Activated CD4-positive, alpha-beta memory T cell treated with anti-CD3 and anti-CD28 coated beads for 36 hours (primary cell): Measurements from ENCODE around the gene SUPT3H. TPM values are rescaled to one million over a fixed set of nuclear protein-coding genes. Genes with fewer than 3 reads are reported as not detected.

Source experiments
- CTCF ChIA-PET: fragments of 350-600 bp; sonication (Branson Sonifier 250); formaldehyde crosslinking; loops from one replicate; lab custom pipeline; 2021; ENCODE audit warnings: antibody characterized with exemption, inconsistent platforms; lab: Charles Lee
- POLR2A ChIA-PET: fragments of 350-600 bp; sonication (Branson Sonifier 250); formaldehyde crosslinking; loops from one replicate; lab custom pipeline; 2021; ENCODE audit warnings: antibody characterized with exemption; lab: Charles Lee
- DNase-seq: peaks from one replicate; pipeline ENCODE4 v3.0.0-alpha.2; 2020
- H3K27ac Mint-ChIP-seq: one replicate; pipeline ENCODE4 v1.8.0; 2021; ENCODE audit warnings: mixed read lengths
- H3K27me3 Mint-ChIP-seq: one replicate; pipeline ENCODE4 v1.8.0; 2021; ENCODE audit warnings: mixed read lengths
- H3K36me3 Mint-ChIP-seq: one replicate; pipeline ENCODE4 v1.8.0; 2021; ENCODE audit warnings: mixed read lengths
- H3K4me1 Mint-ChIP-seq: one replicate; pipeline ENCODE4 v1.8.0; 2021; ENCODE audit warnings: low read depth, mixed read lengths
- H3K4me3 Mint-ChIP-seq: one replicate; pipeline ENCODE4 v1.8.0; 2021; ENCODE audit warnings: mild to moderate bottlenecking, mixed read lengths
- H3K9me3 Mint-ChIP-seq: one replicate; pipeline ENCODE4 v1.8.0; 2021; ENCODE audit warnings: mixed read lengths
- intact Hi-C: fragments of 100-400 bp; cut with micrococcal nuclease; formaldehyde crosslinking; loops from one replicate; pipeline ENCODE4 v1.15.1; 2023
- total RNA-seq, 2 experiments: library from RNA; stranded (reverse); gene quantifications; one replicate each; pipeline ENCODE4 v1.2.3, GENCODE V29; 2021

The SUPT3H gene
- 10 to 100 TPM; 17.4 to 18.2 TPM for total RNA-seq

GRCh38 chr6:45377554-45378333 is at the start of gene SUPT3H:
TSS of gene SUPT3H (minus strand) at chr6:45377934.
- H3K9me3 Mint-ChIP-seq, result no peaks in the 10 kb centered on the region
- DNase-seq, result peak; percentile 96
- H3K36me3 Mint-ChIP-seq, result peaks cover 4% of the 10 kb centered on the region
- no peaks in the 10 kb centered on the region for H3K27me3 Mint-ChIP-seq
- ChIA-PET POLR2A (interaction anchor here (0.6 to 2.8 kb wide), 17 partner anchors 21 to 735 kb away, joined by 3 to 27 read pairs (median 3); no protein-coding TSS in a partner anchor), CTCF (interaction anchor here (0.6 to 2.6 kb wide), 17 partner anchors 20 to 1033 kb away, joined by 3 to 16 read pairs (median 3); no protein-coding TSS in a partner anchor)
- peaks cover 27% of the 10 kb centered on the region for H3K4me1 Mint-ChIP-seq
- peak within 1 kb of the TSS; percentile 97 for H3K27ac Mint-ChIP-seq
- intact Hi-C loops, result loop anchor here (1.0 to 10.0 kb wide), 12 partner anchors 42 to 993 kb away; partner anchors contain the start of gene CDC5L
- H3K4me3 Mint-ChIP-seq, result peak within 1 kb of the TSS; percentile 94

- ChIA-PET POLR2A (interaction anchor here (0.9 to 2.8 kb wide), 5 partner anchors 10 to 497 kb away, joined by 3 to 34 read pairs (median 4); no protein-coding TSS in a partner anchor), CTCF (no interaction called here)
- H3K4me3 Mint-ChIP-seq, result peak overlapping the region; percentile 50
- peaks cover 51% of the 10 kb centered on the region for H3K4me1 Mint-ChIP-seq
- H3K9me3 Mint-ChIP-seq, result no peaks in the 10 kb centered on the region
- peak overlapping the region; percentile 85 for H3K27ac Mint-ChIP-seq
- no peak for DNase-seq
- intact Hi-C loops, result no loop called here
- no peaks in the 10 kb centered on the region for H3K27me3 Mint-ChIP-seq
- peaks cover 43% of the 10 kb centered on the region for H3K36me3 Mint-ChIP-seq
Observed at GRCh38 chr6:45426251-45426650, 48.5 kb upstream of the SUPT3H start.

GRCh38 chr6:45424451-45424861 is 46.7 kb upstream of the SUPT3H start:
- ChIA-PET CTCF (interaction anchor here (0.6 to 1.2 kb wide), 3 partner anchors 9 to 290 kb away, joined by 3 to 5 read pairs (median 3); no protein-coding TSS in a partner anchor), POLR2A (interaction anchor here (0.8 to 2.8 kb wide), 4 partner anchors 12 to 317 kb away, joined by 3 to 34 read pairs (median 4); no protein-coding TSS in a partner anchor)
- DNase-seq, result peak; percentile 70
- intact Hi-C loops, result loop anchor here (2.0 to 5.0 kb wide), 3 partner anchors 54 to 588 kb away; no protein-coding TSS in a partner anchor
- Mint-ChIP-seq H3K27ac (peak overlapping the region; percentile 95), H3K36me3 (peaks cover 45% of the 10 kb centered on the region), H3K27me3 (no peaks in the 10 kb centered on the region), H3K4me3 (peak overlapping the region; percentile 91), H3K4me1 (peaks cover 47% of the 10 kb centered on the region), H3K9me3 (no peaks in the 10 kb centered on the region)

GRCh38 chr6:45423824-45424450 is 46.2 kb upstream of the SUPT3H start:
- intact Hi-C loops, result loop anchor here (2.0 to 5.0 kb wide), 4 partner anchors 55 to 781 kb away; no protein-coding TSS in a partner anchor
- peak; percentile 34 for DNase-seq
- no peaks in the 10 kb centered on the region for H3K9me3 Mint-ChIP-seq
- CTCF ChIA-PET, result interaction anchor here (1.0 to 1.2 kb wide), 3 partner anchors 291 to 768 kb away, joined by 3 to 5 read pairs (median 3); no protein-coding TSS in a partner anchor
- H3K27ac Mint-ChIP-seq, result peak overlapping the region; percentile 95
- peaks cover 40% of the 10 kb centered on the region for H3K36me3 Mint-ChIP-seq
- peak overlapping the region; percentile 91 for H3K4me3 Mint-ChIP-seq
- POLR2A ChIA-PET, result interaction anchor here (0.9 to 2.8 kb wide), 3 partner anchors 13 to 318 kb away, joined by 3 to 34 read pairs (median 6); partner anchors contain the start of gene SUPT3H
- no peaks in the 10 kb centered on the region for H3K27me3 Mint-ChIP-seq
- peaks cover 47% of the 10 kb centered on the region for H3K4me1 Mint-ChIP-seq

GRCh38 chr6:45423111-45423823 is 45.5 kb upstream of the SUPT3H start:
- no peaks in the 10 kb centered on the region for H3K27me3 Mint-ChIP-seq
- POLR2A ChIA-PET, result interaction anchor here (0.6 to 4.1 kb wide), 5 partner anchors 46 to 318 kb away, joined by 3 to 27 read pairs (median 5); partner anchors contain the start of gene SUPT3H
- H3K27ac Mint-ChIP-seq, result peak overlapping the region; percentile 95
- H3K4me1 Mint-ChIP-seq, result peaks cover 43% of the 10 kb centered on the region
- H3K9me3 Mint-ChIP-seq, result no peaks in the 10 kb centered on the region
- intact Hi-C loops, result loop anchor here (2.0 to 5.0 kb wide), 3 partner anchors 379 to 780 kb away; no protein-coding TSS in a partner anchor
- CTCF ChIA-PET, result interaction anchor here (1.0 to 2.8 kb wide), 4 partner anchors 291 to 768 kb away, joined by 3 to 13 read pairs (median 4); no protein-coding TSS in a partner anchor
- H3K4me3 Mint-ChIP-seq, result peak overlapping the region; percentile 91
- DNase-seq, result peak; percentile 65
- peaks cover 36% of the 10 kb centered on the region for H3K36me3 Mint-ChIP-seq

- peak; percentile 75 for DNase-seq
- Mint-ChIP-seq H3K4me3 (peak overlapping the region; percentile 91), H3K9me3 (no peaks in the 10 kb centered on the region), H3K27ac (peak overlapping the region; percentile 95), H3K36me3 (peaks cover 34% of the 10 kb centered on the region), H3K4me1 (peaks cover 37% of the 10 kb centered on the region), H3K27me3 (no peaks in the 10 kb centered on the region)
- intact Hi-C loops, result loop anchor here (1.0 to 5.0 kb wide), 5 partner anchors 14 to 780 kb away; no protein-coding TSS in a partner anchor
- CTCF ChIA-PET, result interaction anchor here (0.6 to 2.8 kb wide), 6 partner anchors 14 to 292 kb away, joined by 3 to 13 read pairs (median 3); partner anchors contain the start of gene SUPT3H
- POLR2A ChIA-PET, result interaction anchor here (0.5 to 4.1 kb wide), 13 partner anchors 9 to 779 kb away, joined by 3 to 27 read pairs (median 5); partner anchors contain the start of gene SUPT3H
Observed at GRCh38 chr6:45422503-45423110, 44.9 kb upstream of the SUPT3H start.

DNA sequence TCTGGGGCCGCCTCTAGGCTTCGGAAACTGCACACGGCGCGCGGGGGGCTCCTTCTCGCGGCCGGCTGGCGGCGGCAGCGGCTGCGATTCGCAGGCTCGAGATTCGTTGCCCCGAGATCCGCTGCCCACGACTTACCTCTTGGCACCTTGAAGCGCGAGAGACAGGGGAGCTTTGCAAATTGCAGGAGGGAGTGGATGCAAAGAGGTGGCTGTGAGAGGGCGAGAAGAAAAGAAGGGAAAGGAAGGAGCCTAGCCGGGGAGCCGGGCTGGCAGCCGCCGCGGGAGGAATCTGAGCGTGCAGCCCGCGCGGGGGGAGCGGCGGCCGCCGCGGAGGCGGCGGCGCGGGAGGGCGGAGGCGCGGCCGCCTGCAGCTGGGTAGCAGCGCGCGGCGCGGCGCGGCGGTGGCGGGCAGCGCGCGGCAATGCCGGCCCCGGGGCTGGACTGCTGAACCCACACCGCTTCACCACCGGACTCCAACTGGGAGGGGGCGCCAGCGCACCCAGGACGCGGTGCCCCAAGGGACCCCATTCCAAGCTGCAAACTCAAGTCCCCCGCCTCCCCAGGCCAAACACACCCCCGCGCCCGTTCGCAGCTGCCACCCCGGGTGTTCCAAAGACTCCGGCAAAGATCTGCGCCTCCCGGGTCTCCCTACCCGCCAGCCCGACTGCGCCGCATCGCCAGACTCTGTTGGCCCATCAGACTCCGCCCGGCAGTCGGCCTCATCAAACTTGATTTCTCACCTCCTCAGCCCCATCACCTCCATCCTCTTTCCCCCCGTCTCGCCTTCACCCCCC is 44.2 kb upstream of the SUPT3H start:
- peak; percentile 78 for DNase-seq
- H3K4me3 Mint-ChIP-seq, result peak overlapping the region; percentile 91
- intact Hi-C loops, result loop anchor here (1.0 to 5.0 kb wide), 7 partner anchors 14 to 779 kb away; no protein-coding TSS in a partner anchor
- no peaks in the 10 kb centered on the region for H3K9me3 Mint-ChIP-seq
- H3K27ac Mint-ChIP-seq, result peak overlapping the region; percentile 97
- peaks cover 34% of the 10 kb centered on the region for H3K36me3 Mint-ChIP-seq
- ChIA-PET POLR2A (interaction anchor here (0.5 to 4.1 kb wide), 13 partner anchors 10 to 779 kb away, joined by 3 to 27 read pairs (median 5); partner anchors contain the start of gene SUPT3H), CTCF (interaction anchor here (0.6 to 2.8 kb wide), 8 partner anchors 15 to 500 kb away, joined by 3 to 13 read pairs (median 3); partner anchors contain the start of gene SUPT3H)
- H3K4me1 Mint-ChIP-seq, result peaks cover 41% of the 10 kb centered on the region
- no peaks in the 10 kb centered on the region for H3K27me3 Mint-ChIP-seq

GRCh38 chr6:45420909-45421708 is 43.4 kb upstream of the SUPT3H start:
- no peak for DNase-seq
- H3K27me3 Mint-ChIP-seq, result no peaks in the 10 kb centered on the region
- peaks cover 34% of the 10 kb centered on the region for H3K36me3 Mint-ChIP-seq
- peaks cover 47% of the 10 kb centered on the region for H3K4me1 Mint-ChIP-seq
- peak overlapping the region; percentile 87 for H3K4me3 Mint-ChIP-seq
- intact Hi-C loops, result loop anchor here (1.0 to 5.0 kb wide), 5 partner anchors 166 to 591 kb away; no protein-coding TSS in a partner anchor
- no peaks in the 10 kb centered on the region for H3K9me3 Mint-ChIP-seq
- peak overlapping the region; percentile 97 for H3K27ac Mint-ChIP-seq
- CTCF ChIA-PET, result interaction anchor here (0.7 to 3.5 kb wide), 10 partner anchors 16 to 766 kb away, joined by 3 to 16 read pairs (median 3); partner anchors contain the start of gene SUPT3H
- POLR2A ChIA-PET, result interaction anchor here (1.2 to 4.1 kb wide), 11 partner anchors 11 to 503 kb away, joined by 3 to 27 read pairs (median 5); partner anchors contain the start of gene SUPT3H
